MG63 (cell line): Measurements from ENCODE around the gene ATL2. TPM values are rescaled to one million over a fixed set of nuclear protein-coding genes. Genes with fewer than 3 reads are reported as not detected.
"Not testable (repeated sequence)": the region's sequence is repeated elsewhere in the genome, so short reads cannot be mapped to it uniquely, and the experiment has no call there.

Source experiments
- DNase-seq: peaks from one replicate; pipeline ENCODE4 v3.0.0-alpha.2; 2020
- H3K27me3 ChIP-seq: fragments of 250-450 bp; sonication (Bioruptor Pico); 2 replicates; pipeline ENCODE4 v1.5.1; 2020; ENCODE audit warnings: mild to moderate bottlenecking, moderate library complexity
- H3K36me3 ChIP-seq: fragments of 250-450 bp; sonication (Bioruptor Pico); 2 replicates; pipeline ENCODE4 v1.5.1; 2020; ENCODE audit warnings: mild to moderate bottlenecking, moderate library complexity
- H3K4me3 ChIP-seq: fragments of 250-450 bp; sonication (Bioruptor Pico); 2 replicates; pipeline ENCODE4 v1.5.1; 2020; ENCODE audit warnings: mild to moderate bottlenecking, moderate library complexity
- H3K9me3 ChIP-seq: fragments of 250-450 bp; sonication (Bioruptor Pico); 2 replicates; pipeline ENCODE4 v1.5.1; 2020; ENCODE audit warnings: mild to moderate bottlenecking, moderate library complexity
- total RNA-seq: library from RNA; depleted of rRNA; stranded (reverse); fragments of >200 nt; shearing (Covaris generic); gene quantifications from 2 replicates; pipeline ENCODE4 v1.2.3, GENCODE V29; 2014; ENCODE audit warnings: low replicate concordance; rRNA removed

The ATL2 gene
- 26.1 and 65.5 TPM in 2 replicates for total RNA-seq

DNA sequence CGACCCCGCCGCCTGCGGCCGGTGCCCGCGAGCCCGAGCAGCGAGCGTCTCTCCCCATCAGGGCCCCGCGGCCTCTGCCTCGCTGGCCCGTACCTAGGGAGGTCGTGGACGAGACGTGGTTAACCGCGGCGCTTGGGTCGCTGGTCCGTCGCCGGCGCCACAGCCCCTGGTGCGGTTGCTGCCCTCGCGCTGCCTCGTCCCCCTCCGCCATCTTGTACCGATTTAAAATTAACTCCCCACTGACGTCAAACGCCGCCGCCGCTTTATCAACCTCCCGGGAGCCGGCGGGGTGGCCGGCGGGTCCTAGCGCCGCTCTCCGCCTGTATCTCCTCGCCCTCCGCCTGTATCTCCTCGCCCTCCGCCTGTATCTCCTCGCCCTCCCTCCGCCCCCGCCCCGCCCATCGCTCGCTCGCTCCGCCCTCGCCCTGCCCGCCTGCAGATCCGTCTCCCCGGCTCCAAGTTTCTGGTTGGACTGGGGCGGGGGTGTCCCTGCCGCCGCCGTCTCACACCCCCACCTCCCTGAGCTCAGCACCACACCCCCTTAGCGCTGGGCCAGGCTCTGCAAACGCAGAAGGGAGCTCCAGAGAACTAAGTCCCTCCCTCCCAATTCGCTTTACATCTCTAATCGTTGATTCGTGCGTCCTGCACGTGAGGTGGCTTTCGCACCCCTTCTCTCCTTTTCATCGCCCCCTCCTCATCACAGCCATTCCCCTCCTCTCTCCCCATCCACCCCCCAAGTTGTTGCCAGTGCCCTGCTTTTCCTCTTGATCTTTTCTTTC is at the start of gene ATL2:
Gene ATL2, minus strand, starts transcription at position 224 of the 779 bp plus-strand sequence. Its CDS starts 13 bp downstream, at position 211.
- Histone ChIP-seq H3K9me3 (no peaks in the 10 kb centered on the region), H3K4me3 (peak within 1 kb of the TSS; percentile 88), H3K36me3 (peaks cover 5% of the 10 kb centered on the region), H3K27me3 (peaks cover 3% of the 10 kb centered on the region; the same call in 1 of the 2 replicates)
- DNase-seq: peak; percentile 97

DNA sequence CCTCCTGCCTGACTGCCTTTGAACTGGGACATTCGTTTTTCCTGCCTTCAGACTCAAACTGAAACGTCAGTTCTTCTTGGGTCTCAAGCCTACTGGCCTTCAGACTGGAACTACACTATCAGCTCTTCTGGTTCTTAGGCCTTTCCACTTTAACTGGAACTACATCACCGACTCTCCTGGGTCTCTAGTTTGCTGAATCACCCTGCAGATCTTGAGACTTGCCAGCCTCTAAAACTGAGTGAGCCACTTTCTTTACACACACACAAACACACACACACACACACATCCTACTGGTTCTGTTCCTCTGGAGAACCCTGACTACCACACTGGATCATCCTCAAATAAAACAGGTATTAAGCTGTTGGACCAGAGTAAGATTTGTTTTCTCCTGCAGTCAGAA is 46.7 kb upstream of the ATL2 start:
- no peaks in the 10 kb centered on the region; the same call in 1 of the 2 replicates for H3K27me3 ChIP-seq
- DNase-seq: no peak

DNA sequence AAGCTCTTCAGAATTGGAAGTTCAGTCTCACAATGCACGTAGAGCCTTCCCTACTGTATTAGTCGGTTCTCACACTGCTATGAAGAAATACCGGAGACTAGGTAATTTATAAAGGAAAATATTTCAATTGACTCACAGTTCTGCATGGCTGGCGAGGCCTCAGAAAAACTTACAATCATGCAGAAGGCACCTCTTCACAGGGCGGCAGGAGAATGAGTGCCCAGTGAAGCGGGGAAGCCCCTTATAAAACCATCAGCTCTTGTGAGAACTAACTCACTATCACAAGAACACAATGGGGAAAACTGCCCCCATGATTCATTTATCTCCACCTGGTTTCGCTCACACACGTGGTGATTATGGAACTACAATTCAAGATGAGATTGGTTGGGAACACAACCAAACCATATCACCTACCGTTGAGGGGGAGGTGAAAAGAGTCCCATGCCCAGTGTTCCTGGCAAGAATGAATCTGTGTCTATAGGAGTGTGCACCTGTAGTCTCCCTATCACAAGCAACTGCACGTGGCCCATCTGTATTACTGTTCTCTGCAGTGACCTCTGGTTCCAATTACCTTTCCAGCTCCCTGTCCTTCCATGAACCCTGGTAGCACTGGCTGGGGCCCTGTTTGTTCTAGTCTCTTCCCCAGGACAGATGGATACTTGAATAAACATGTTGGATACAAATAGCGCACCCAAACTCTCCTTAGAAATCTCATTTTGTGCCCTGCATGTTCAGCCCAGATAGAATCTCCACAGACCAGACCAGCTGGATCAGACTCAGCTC is 44.4 kb upstream of the ATL2 start:
- H3K36me3 ChIP-seq: no peaks in the 10 kb centered on the region
- no peak for DNase-seq

More for the DNA sequence above, 46.7 kb upstream of the ATL2 start:
- Histone ChIP-seq H3K4me3 (no peak overlapping the region), H3K9me3 (no peaks in the 10 kb centered on the region), H3K36me3 (no peaks in the 10 kb centered on the region)

DNA sequence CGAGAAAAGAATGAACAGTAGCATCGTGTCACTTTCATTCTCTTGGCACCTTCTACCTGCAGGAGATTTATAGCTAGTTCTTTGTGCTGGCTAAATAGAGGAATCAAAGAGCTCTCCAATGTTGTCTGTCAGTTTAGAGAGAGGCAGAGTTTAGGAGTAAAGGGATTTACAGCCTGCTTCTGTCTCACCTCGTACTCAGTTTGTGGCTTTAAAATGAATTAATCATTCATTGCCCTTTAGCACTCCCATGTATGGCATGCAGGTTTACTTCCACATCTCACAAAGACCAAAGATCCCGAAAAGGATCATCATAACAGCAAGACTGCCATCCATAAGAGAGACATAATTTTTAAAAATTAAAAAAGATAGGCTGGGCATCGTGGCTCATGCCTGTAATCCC is 42.4 kb upstream of the ATL2 start:
- Histone ChIP-seq H3K4me3 (no peak overlapping the region), H3K36me3 (no peaks in the 10 kb centered on the region), H3K27me3 (no peaks in the 10 kb centered on the region), H3K9me3 (no peaks in the 10 kb centered on the region)
- no peak for DNase-seq

More for the DNA sequence above, 44.4 kb upstream of the ATL2 start:
- H3K27me3 ChIP-seq: no peaks in the 10 kb centered on the region
- no peak overlapping the region for H3K4me3 ChIP-seq
- no peaks in the 10 kb centered on the region for H3K9me3 ChIP-seq

DNA sequence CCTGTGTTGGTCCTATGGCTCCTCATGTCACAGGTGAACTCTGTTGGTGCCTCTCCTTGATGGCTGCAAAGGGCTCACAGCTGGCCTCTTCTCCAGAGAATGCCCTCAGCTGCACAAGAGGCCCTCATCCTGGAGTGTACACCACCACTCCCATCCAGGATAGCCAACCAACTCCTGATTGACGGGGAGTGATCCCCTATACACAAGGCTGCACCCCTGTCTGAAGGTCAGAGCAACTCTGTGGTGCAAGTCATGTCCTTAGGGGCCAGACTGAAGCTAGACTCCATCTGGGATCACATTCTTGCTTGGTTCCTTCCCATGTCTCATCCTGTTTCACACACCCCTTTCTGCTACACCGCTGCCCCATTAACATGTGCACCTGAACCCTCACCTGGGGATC is 41.7 kb upstream of the ATL2 start:
- no peak overlapping the region for H3K4me3 ChIP-seq
- H3K27me3 ChIP-seq: no peaks in the 10 kb centered on the region

DNA sequence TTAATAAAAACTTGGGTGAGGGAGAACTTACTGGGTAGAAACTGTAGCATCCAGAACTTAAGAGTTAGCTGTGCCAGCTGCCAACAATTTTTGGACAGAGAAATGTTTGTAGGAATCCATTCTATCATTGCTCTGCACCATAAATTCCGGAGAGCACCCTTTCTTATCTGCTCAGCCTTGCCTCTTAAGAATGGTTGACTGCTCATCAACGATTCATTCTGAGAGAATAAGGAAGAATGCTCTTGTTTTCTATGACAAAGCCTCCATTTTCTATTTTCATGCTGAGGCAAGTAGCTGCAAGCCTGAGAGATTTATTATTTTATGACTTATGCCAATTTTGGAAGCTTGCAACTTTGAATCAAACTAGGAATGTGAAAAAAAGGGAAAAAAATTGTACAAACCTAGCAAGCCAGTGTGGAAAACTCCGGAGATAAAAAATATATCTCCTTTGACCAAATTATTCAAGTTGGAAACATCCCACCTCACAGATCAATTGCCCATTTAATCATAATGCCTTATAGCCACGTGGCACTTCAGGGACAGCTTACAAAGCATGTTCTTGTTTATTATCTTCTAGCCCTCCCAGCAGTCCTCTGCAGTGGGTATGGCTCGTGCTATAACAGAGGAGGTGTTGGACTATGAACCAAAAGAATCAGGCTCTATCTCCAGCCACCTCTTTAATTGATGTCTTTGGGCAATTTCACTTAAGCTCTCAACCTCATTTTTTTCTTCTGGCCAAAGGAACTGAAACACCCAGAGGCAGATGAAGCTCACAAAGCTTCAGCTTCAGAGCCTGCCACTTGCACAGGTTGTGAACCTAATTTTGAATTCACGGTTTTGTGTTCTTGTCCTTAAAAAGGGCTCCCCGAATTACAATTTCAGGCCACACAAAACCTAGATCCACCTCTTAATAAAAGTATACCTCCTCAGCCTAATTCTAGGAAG is 40.9 kb upstream of the ATL2 start:
- no peak overlapping the region for H3K4me3 ChIP-seq
- H3K27me3 ChIP-seq: no peaks in the 10 kb centered on the region
- DNase-seq: no peak
- no peaks in the 10 kb centered on the region; the same call in 1 of the 2 replicates for H3K9me3 ChIP-seq
- no peaks in the 10 kb centered on the region for H3K36me3 ChIP-seq

More for the DNA sequence above, 41.7 kb upstream of the ATL2 start:
- H3K36me3 ChIP-seq: no peaks in the 10 kb centered on the region
- H3K9me3 ChIP-seq: no peaks in the 10 kb centered on the region; the same call in 1 of the 2 replicates
- no peak for DNase-seq

DNA sequence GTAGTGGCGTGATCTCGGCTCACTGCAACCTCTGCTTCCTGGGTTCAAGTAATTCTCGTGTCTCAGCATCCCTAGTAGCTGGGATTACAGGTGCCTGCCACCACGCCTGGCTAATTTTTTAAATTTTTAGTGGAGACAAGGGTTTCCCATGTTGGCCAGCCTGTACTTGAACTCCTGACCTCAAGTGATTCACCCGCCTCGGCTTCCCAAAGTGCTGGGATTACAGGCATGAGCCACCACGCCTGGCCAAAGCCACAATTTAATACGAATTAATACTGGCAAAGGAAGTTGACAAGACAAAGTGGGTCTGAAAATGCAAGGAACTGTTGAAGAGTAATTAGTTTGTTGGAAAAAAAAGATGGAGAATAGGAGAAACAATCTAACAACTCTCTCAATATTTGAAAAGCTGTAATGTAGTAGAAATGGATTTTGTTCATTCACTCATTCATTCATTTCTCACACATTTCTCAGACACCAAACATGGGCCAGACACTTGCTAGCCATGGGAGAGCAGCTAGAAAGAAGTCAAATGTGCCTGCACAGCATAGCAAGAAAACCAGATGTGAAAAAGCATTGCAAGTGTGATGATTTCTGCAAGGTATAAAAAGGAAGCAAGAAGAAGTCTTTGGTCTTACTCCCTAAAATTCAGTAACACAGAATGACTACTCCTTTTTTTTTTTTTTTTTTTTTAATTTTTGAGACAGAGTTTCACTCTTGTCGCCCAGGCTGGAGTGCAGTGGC is 39.4 kb upstream of the ATL2 start:
- no peaks in the 10 kb centered on the region for H3K36me3 ChIP-seq
- no peak overlapping the region for H3K4me3 ChIP-seq
- H3K27me3 ChIP-seq: no peaks in the 10 kb centered on the region
- peaks cover 10% of the 10 kb centered on the region for H3K9me3 ChIP-seq
- peak; percentile 38 for DNase-seq

DNA sequence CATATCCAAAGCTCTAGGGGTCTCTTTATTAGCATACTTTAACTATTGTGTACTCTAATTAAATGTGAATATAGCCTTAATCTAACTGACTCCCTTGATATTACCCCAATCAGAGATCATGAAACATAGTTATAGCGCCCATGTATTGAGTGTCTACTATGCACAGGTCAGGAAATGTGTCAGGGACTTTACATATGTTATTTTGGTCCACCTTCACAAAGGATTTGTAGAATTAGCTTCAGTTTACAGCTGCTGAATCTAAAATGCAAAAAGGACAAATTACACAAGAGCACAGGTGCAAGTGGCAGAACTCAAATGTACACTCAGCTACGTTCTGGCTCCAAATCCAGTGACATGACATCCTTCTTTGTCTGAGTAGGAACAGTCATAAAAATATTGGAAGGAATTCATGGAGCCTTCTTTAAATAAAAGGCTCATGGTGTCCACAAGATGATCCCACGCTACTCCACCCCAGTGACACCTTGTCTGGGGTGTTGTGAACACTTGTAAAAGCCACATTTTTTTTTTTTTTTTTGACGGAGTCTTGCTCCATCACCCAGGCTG is 38.7 kb upstream of the ATL2 start:
- no peak for DNase-seq
- Histone ChIP-seq H3K36me3 (no peaks in the 10 kb centered on the region), H3K4me3 (no peak overlapping the region), H3K27me3 (no peaks in the 10 kb centered on the region), H3K9me3 (peaks cover 13% of the 10 kb centered on the region)

DNA sequence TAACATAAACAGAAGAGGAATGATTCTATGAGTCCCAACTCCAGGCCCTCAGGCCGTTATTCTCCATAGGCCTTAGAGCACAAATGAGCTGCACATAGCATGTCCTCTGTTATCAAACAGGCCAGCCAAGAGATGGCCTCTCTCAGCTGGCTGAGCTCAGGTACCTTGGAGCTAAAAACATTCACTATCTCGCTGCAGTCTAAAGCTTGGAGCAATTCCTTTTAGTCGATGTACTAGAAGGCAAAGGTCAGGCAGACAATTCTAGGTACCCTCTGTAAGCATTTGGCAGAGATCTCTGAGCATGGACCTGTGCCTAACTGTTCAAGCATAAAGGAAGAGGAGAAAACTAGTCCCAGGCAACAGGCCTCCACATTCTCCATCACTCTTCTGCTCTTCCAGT is 38.0 kb upstream of the ATL2 start:
- Histone ChIP-seq H3K4me3 (no peak overlapping the region), H3K9me3 (peaks cover 13% of the 10 kb centered on the region), H3K36me3 (no peaks in the 10 kb centered on the region), H3K27me3 (no peaks in the 10 kb centered on the region)
- no peak for DNase-seq

DNA sequence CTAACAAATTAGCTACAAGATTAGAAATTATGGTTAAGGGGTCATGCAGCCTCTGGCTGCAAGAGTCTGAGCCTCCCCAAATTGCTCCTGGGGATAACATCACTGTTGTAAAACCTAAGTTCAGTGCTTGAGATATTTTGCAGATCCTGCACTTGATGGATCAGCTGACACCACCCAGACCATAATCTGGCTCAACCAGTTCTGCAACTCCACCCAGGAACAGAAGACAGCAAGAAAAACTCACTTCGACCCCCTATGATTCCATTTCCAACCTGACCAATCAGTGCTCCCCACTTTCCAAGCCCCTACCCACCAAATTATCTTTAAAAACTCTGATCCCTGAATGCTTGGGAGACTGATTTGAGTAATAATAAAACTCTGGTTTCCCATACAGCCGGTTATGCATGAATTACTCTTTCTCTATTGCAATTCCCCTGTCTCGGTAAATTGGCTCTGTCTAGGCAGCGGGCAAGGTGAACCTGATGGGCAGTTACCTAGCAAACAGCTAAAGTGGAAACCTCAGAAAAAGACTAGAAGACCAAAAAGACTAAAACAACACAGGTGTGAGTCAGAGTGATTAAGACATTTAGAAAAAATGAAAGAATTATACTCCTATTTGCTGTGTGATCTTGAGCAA is 35.3 kb upstream of the ATL2 start:
- not testable (repeated sequence) for H3K27me3 ChIP-seq, H3K36me3 ChIP-seq, H3K4me3 ChIP-seq, DNase-seq
- H3K9me3 ChIP-seq: peaks cover 13% of the 10 kb centered on the region

DNA sequence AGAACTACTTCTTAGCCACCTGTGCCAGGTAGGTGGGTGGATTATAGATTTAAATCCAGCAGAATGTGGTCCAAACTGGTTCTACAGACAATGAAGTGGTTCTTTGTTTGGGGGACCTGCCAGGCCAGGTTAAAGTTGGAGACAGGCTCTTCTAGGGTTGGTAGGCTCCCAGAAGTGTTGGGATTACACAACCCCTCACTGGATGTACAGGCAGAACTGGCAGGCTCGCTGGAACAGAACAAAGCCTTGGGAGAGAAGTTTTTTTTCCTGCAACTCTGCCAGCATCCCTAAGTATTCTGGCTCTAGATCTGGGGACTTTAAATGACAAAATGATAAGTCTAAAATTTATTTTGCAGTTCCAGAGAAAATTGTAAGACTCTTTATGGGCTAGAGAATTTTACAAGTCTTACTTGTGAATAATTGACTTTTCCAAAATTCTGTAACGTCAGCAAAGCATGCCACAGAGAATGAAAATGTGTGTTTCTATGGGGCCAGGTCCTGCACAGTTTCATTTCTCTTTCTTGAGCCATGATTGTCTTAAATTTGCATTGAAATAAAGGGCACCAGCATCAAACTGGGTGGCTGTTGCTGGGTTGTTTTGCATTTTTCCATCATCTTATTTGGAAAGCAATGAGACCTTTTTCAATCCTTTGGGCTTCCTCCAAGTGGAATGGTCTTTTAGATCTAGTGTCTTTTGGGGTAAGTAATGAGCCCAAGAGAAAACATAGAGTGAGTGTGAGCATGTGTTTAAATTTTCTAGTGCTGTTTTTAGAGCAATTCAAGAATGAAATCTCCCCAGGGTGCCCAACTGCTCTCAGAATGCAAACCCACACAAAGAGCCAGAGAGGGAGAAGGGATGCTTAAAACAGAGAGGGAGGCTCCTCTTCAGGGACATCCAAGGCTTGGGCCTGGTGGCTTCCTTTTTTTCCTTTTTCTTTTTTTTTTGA is 32.4 kb upstream of the ATL2 start:
- Histone ChIP-seq H3K9me3 (peaks cover 13% of the 10 kb centered on the region), H3K4me3 (no peak overlapping the region), H3K36me3 (no peaks in the 10 kb centered on the region), H3K27me3 (no peaks in the 10 kb centered on the region)
- DNase-seq: no peak

DNA sequence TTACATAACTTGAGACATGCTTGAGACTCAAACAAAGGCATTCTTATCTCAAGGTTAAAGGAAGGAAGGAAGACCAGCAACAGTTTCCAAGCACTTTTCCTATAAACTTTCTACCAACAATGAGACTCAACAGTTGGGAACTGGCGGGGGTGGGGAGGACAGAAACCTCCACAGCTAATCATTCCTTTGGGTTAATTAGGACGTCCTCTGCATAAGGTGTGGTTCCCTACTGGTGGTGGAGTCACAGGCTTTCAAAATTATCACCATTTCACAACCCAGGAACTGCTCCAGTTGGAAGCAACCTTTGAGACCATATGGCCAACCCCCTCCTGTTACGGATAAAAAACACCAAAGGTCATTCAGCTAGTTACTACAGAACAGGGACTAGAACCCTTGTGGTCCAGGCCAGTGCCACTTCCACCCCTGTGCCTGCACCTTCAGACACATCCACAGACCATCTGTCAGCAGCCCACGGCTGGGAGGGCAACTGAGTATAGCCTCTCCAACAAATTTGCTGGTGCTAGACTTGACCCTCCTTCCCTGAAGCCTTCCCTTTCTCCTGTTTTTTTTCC is 30.1 kb upstream of the ATL2 start:
- Histone ChIP-seq H3K9me3 (peaks cover 6% of the 10 kb centered on the region), H3K27me3 (no peaks in the 10 kb centered on the region), H3K4me3 (no peak overlapping the region), H3K36me3 (no peaks in the 10 kb centered on the region)
- DNase-seq: no peak

DNA sequence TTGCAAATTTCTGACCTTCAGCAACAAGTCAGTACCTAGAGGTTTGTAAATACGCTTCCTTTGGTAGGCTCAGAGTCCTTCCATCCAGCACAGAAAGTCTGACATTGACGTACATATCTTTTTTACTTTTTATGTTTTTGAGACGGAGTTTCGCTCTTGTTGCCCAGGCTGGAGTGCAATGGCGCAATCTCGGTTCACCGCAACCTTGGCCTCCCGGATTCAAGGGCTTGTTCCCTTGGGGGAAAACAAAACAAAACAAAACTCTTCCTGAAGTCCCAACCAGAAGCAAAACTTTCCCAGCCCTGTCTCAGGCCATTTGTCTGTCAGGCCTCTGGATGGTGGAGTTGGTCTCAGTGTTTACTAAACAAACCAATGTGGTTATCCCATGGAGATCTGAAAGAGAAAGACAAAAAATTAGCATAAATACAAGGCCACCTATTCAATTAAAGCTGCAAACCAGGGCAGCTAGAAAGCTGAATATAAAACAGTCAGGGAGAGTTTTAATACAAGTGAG is 29.6 kb upstream of the ATL2 start:
- no peaks in the 10 kb centered on the region for H3K27me3 ChIP-seq
- no peaks in the 10 kb centered on the region for H3K36me3 ChIP-seq
- no peak overlapping the region for H3K4me3 ChIP-seq
- no peak for DNase-seq
- peaks cover 3% of the 10 kb centered on the region; the same call in 1 of the 2 replicates for H3K9me3 ChIP-seq
